ENCODE data around the gene TPH2. TPM values are rescaled to one million over a fixed set of nuclear protein-coding genes. Genes with fewer than 3 reads are reported as not detected.

TPH2 gene
- total and polyA plus RNA-seq, 9 of the 15 experiments (the other 6 are each of a cell fraction or from before 2014, with no cell fraction given) = 0.06 to 0.28 (median 0.14) TPM; not detected in 4

DNA sequence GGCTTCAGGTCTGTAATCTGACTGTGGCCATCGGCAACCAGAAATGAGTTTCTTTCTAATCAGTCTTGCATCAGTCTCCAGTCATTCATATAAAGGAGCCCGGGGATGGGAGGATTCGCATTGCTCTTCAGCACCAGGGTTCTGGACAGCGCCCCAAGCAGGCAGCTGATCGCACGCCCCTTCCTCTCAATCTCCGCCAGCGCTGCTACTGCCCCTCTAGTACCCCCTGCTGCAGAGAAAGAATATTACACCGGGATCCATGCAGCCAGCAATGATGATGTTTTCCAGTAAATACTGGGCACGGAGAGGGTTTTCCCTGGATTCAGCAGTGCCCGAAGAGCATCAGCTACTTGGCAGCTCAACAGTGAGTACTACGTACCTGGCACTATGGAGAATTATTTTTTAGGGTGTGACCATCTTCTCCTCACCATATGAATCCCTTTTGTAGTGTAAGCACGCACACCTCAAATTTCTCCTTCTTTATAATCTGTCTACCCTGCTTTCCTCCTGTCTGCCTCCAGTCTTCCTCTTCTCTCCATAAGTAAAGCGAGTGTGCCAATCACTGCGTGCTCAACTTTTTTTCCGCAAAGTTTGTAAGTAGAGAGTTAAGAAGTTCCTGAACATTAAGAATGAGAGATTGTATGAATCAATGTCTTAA, at the start of gene TPH2 (continued):
- TF ChIP-seq, protein P1, sequence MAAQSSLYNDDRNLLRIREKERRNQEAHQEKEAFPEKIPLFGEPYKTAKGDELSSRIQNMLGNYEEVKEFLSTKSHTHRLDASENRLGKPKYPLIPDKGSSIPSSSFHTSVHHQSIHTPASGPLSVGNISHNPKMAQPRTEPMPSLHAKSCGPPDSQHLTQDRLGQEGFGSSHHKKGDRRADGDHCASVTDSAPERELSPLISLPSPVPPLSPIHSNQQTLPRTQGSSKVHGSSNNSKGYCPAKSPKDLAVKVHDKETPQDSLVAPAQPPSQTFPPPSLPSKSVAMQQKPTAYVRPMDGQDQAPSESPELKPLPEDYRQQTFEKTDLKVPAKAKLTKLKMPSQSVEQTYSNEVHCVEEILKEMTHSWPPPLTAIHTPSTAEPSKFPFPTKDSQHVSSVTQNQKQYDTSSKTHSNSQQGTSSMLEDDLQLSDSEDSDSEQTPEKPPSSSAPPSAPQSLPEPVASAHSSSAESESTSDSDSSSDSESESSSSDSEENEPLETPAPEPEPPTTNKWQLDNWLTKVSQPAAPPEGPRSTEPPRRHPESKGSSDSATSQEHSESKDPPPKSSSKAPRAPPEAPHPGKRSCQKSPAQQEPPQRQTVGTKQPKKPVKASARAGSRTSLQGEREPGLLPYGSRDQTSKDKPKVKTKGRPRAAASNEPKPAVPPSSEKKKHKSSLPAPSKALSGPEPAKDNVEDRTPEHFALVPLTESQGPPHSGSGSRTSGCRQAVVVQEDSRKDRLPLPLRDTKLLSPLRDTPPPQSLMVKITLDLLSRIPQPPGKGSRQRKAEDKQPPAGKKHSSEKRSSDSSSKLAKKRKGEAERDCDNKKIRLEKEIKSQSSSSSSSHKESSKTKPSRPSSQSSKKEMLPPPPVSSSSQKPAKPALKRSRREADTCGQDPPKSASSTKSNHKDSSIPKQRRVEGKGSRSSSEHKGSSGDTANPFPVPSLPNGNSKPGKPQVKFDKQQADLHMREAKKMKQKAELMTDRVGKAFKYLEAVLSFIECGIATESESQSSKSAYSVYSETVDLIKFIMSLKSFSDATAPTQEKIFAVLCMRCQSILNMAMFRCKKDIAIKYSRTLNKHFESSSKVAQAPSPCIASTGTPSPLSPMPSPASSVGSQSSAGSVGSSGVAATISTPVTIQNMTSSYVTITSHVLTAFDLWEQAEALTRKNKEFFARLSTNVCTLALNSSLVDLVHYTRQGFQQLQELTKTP (IDR thresholded peaks at IDR 0.05; ENCODE audit: low read depth in 1 of 2, partially characterized antibody in 2 of 2) = peak in 1 of 2 experiments; percentile 96
- TF ChIP-seq NFE2 (IDR thresholded peaks at IDR 0.05; ENCODE audit: low read depth) = no peak
- peak; percentile 36 to 87; a peak in 2 of 4 replicates for TF ChIP-seq RAD21 (CRISPR knock-in tag; conservative IDR thresholded peaks at IDR 0.05 in 1 of 2, IDR thresholded peaks at IDR 0.05 in 1 of 2)
- TF ChIP-seq, protein P2, sequence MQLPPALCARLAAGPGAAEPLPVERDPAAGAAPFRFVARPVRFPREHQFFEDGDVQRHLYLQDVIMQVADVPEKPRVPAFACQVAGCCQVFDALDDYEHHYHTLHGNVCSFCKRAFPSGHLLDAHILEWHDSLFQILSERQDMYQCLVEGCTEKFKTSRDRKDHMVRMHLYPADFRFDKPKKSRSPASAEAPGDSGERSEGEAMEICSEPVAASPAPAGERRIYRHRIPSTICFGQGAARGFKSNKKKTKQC (CRISPR knock-in tag; IDR thresholded peaks at IDR 0.05) = peak; percentile 95
- 0 out of 2 replicates have a peak, but pooled peaks have one; percentile 23 for TF ChIP-seq JUND (IDR thresholded peaks at IDR 0.05; ENCODE audit: borderline replicate concordance, low read depth, low read length)
- TF ChIP-seq JUND (tag; IDR thresholded peaks at IDR 0.05; ENCODE audit: borderline replicate concordance, low read depth, low read length) = peak; percentile 26; the same call in 1 of the 3 replicates
- TF ChIP-seq ZNF766 (CRISPR knock-in tag; conservative IDR thresholded peaks at IDR 0.05) = peak; percentile 86
- TF ChIP-seq, protein P3, sequence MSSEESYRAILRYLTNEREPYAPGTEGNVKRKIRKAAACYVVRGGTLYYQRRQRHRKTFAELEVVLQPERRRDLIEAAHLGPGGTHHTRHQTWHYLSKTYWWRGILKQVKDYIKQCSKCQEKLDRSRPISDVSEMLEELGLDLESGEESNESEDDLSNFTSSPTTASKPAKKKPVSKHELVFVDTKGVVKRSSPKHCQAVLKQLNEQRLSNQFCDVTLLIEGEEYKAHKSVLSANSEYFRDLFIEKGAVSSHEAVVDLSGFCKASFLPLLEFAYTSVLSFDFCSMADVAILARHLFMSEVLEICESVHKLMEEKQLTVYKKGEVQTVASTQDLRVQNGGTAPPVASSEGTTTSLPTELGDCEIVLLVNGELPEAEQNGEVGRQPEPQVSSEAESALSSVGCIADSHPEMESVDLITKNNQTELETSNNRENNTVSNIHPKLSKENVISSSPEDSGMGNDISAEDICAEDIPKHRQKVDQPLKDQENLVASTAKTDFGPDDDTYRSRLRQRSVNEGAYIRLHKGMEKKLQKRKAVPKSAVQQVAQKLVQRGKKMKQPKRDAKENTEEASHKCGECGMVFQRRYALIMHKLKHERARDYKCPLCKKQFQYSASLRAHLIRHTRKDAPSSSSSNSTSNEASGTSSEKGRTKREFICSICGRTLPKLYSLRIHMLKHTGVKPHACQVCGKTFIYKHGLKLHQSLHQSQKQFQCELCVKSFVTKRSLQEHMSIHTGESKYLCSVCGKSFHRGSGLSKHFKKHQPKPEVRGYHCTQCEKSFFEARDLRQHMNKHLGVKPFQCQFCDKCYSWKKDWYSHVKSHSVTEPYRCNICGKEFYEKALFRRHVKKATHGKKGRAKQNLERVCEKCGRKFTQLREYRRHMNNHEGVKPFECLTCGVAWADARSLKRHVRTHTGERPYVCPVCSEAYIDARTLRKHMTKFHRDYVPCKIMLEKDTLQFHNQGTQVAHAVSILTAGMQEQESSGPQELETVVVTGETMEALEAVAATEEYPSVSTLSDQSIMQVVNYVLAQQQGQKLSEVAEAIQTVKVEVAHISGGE (CRISPR knock-in tag; IDR thresholded peaks at IDR 0.05) = 0 out of 6 replicates have a peak, but pooled peaks of 1 of the 3 experiments have one; percentile 11
- no peak for TF ChIP-seq HDGF (IDR thresholded peaks at IDR 0.05)
- TF ChIP-seq CBX3 (IDR thresholded peaks at IDR 0.05; ENCODE audit: borderline replicate concordance in 1 of 2, low read length in 2 of 2) = peak in 1 of 2 experiments; percentile 78; a peak in 1 of 3 replicates
- TF ChIP-seq ZNF584 (CRISPR knock-in tag; IDR thresholded peaks at IDR 0.05; ENCODE audit: low read depth) = 0 out of 2 replicates have a peak, but pooled peaks have one; percentile 47
- peak; percentile 40; the same call in 1 of the 2 replicates for TF ChIP-seq CREB1 (IDR thresholded peaks at IDR 0.05)
- no peak for TF ChIP-seq CREB1 (CRISPR knock-in tag; IDR thresholded peaks at IDR 0.05)
- peak; percentile 90 for TF ChIP-seq DMBX1 (CRISPR knock-in tag; IDR thresholded peaks at IDR 0.05; ENCODE audit: borderline replicate concordance)
- TF ChIP-seq SRSF7 (optimal IDR thresholded peaks at IDR 0.05; ENCODE audit: low read depth, low read length) = no peak
- TF ChIP-seq NR2C2 (CRISPR knock-in tag; IDR thresholded peaks at IDR 0.05) = peak; percentile 57; the same call in 1 of the 2 replicates
- no peak for TF ChIP-seq NR2C2 (tag; IDR thresholded peaks at IDR 0.05)
- peak; percentile 57 for TF ChIP-seq ZNF589 (CRISPR knock-in tag; IDR thresholded peaks at IDR 0.05; ENCODE audit: low read depth)
- peak; percentile 59 for TF ChIP-seq BHLHE40 (IDR thresholded peaks at IDR 0.05; ENCODE audit: low read length)

All from K562 (cell line).